Thyroid gland (tissue), 4 donors: ENCODE results near the gene NELL2. TPM values are rescaled to one million over a fixed set of nuclear protein-coding genes. Genes with fewer than 3 reads are reported as not detected.
"Not testable (repeated sequence)": the region's sequence is repeated elsewhere in the genome, so short reads cannot be mapped to it uniquely, and the experiment has no call there.

Experiments
- DNase-seq, 2 donors: peaks; one replicate each; pipeline ENCODE4 v3.0.0-alpha.2; 2019
- H3K27ac ChIP-seq, 3 donors: fragments of 200-600 bp; sonication (generic); 1 replicate in 2 of 3; 2 replicates in 1 of 3; pipeline ENCODE4 v1.5.1; 2016 to 2019; ENCODE audit warnings: mild to moderate bottlenecking in 1 of 3, moderate library complexity in 1 of 3
- H3K27me3 ChIP-seq: fragments of 200-600 bp; sonication (generic); one replicate; pipeline ENCODE4 v1.5.1; 2019
- H3K36me3 ChIP-seq, 2 donors: fragments of 200-600 bp; sonication (generic); one replicate each; pipeline ENCODE4 v1.5.1; 2016 to 2019
- H3K4me1 ChIP-seq, 2 donors: fragments of 200-600 bp; sonication (generic); one replicate each; pipeline ENCODE4 v1.5.1; 2017 to 2019
- H3K4me3 ChIP-seq, 3 donors: fragments of 200-600 bp; sonication (generic); replicated peaks in 1 of 3; 1 replicate in 2 of 3; 2 replicates in 1 of 3; pipeline ENCODE4 v1.5.1; 2016; ENCODE audit warnings: mild to moderate bottlenecking in 1 of 3
- H3K9me3 ChIP-seq: fragments of 200-600 bp; sonication (generic); one replicate; pipeline ENCODE4 v1.5.1; 2017
- POLR2A ChIP-seq, 2 donors: fragments of 450-650 bp; IDR thresholded peaks; one replicate each; pipeline ENCODE4 v1.6.1; 2017; ENCODE audit warnings: antibody characterized with exemption in 2 of 2, mild to moderate bottlenecking in 2 of 2, moderate library complexity in 1 of 2
- WGBS, 2 donors: methylation state at CpG; one replicate each; pipeline ENCODE4 v1.1.5; 2017; 5-methylcytosine and 5-hydroxymethylcytosine counted together
- intact Hi-C: fragments of 100-400 bp; cut with DNase I; formaldehyde crosslinking; loops from one replicate; pipeline ENCODE4 v1.15.1; 2023
- total RNA-seq, 4 donors: library from RNA; depleted of rRNA; stranded (reverse); fragments of >200 nt; gene quantifications; one replicate each; pipeline ENCODE4 v1.2.3, GENCODE V29; 2016
- TF ChIP-seq, protein P1 (sequence below), 6 experiments: fragments of 200-600 bp in 3 of 6; fragments of 450-650 bp in 3 of 6; sonication (generic) in 3 of 6; IDR thresholded peaks; one replicate each; pipeline ENCODE4 v1.5.1; 2016 to 2019; ENCODE audit warnings: antibody characterized with exemption in 6 of 6, mild to moderate bottlenecking in 2 of 6, inconsistent platforms in 1 of 6, moderate library complexity in 1 of 6

Gene NELL2
- total RNA-seq, 4 donors from 2014 or later: 22.2 to 32.0 (median 26.5) TPM

- no peaks in the 10 kb centered on the region for H3K4me1 ChIP-seq
- H3K4me3 ChIP-seq: no peak overlapping the region
- no peaks in the 10 kb centered on the region for H3K9me3 ChIP-seq
- DNase-seq: no peak
- no peak overlapping the region for H3K27ac ChIP-seq
- TF ChIP-seq, protein P1, sequence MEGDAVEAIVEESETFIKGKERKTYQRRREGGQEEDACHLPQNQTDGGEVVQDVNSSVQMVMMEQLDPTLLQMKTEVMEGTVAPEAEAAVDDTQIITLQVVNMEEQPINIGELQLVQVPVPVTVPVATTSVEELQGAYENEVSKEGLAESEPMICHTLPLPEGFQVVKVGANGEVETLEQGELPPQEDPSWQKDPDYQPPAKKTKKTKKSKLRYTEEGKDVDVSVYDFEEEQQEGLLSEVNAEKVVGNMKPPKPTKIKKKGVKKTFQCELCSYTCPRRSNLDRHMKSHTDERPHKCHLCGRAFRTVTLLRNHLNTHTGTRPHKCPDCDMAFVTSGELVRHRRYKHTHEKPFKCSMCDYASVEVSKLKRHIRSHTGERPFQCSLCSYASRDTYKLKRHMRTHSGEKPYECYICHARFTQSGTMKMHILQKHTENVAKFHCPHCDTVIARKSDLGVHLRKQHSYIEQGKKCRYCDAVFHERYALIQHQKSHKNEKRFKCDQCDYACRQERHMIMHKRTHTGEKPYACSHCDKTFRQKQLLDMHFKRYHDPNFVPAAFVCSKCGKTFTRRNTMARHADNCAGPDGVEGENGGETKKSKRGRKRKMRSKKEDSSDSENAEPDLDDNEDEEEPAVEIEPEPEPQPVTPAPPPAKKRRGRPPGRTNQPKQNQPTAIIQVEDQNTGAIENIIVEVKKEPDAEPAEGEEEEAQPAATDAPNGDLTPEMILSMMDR (IDR thresholded peaks at IDR 0.05): no peak
- TF ChIP-seq POLR2A (IDR thresholded peaks at IDR 0.05): no peak
- H3K36me3 ChIP-seq: no peaks in the 10 kb centered on the region
- intact Hi-C loops: no loop called here
- WGBS, 2 donors: 90 to 92% methylated on average over 1 of the region's 1 CpG
- no peaks in the 10 kb centered on the region for H3K27me3 ChIP-seq
These were observed 116.8 kb downstream of the NELL2 start for GRCh38 chr12:44759289-44759688.

DNA sequence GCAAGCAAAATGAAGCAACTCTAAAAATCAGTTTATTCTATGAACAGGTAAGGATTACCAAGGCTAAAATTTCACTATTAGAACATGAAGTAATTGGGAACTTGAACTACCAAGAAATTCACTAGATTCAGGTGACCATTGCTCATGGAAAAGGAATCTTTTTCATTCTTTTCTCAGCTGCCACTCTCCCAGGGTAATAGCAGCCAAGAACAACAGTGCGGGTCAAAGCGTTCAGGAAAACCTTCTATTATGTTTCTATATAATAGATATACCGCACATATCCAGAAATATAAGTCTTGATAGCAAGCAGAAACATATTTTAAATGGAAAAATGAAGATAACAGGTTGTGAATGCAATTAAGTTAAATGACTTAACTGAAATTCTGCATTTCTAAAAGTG, 125.6 kb downstream of the NELL2 start:
- DNase-seq: no peak
- no peak for TF ChIP-seq POLR2A (IDR thresholded peaks at IDR 0.05)
- TF ChIP-seq, protein P1 (IDR thresholded peaks at IDR 0.05): no peak
- no peak overlapping the region for H3K4me3 ChIP-seq
- WGBS, 2 donors: 60 to 67% methylated on average over 3 of the region's 3 CpGs
- intact Hi-C loops: no loop called here
- H3K36me3 ChIP-seq: no peaks in the 10 kb centered on the region
- no peaks in the 10 kb centered on the region for H3K4me1 ChIP-seq
- H3K27me3 ChIP-seq: no peaks in the 10 kb centered on the region
- no peak overlapping the region for H3K27ac ChIP-seq
- no peaks in the 10 kb centered on the region for H3K9me3 ChIP-seq

DNA sequence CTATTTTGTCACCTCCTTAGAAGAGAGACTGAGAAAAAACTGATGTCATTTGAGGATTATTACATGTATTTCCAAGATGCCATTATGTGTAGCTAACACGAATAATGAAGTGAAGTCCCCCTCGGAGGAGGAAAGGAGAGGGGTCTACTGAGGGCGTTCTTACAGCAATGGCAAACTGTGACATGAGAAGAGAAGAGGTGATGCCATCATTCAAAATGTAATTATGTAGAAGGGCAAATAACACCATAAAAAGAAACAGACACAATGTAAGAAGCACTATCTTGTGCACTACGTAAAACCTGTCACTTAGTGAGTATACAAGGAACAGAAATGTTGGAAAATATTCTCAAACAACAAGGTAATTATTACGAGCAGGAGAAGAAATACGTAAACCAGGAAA, 126.5 kb downstream of the NELL2 start:
- DNase-seq: no peak
- no peaks in the 10 kb centered on the region for H3K4me1 ChIP-seq
- H3K27ac ChIP-seq: no peak overlapping the region
- H3K9me3 ChIP-seq: no peaks in the 10 kb centered on the region
- 91% methylated on average over 6 of the region's 6 CpGs for whole genome bisulfite sequencing, 2 donors
- no peak for TF ChIP-seq POLR2A (IDR thresholded peaks at IDR 0.05)
- TF ChIP-seq, protein P1 (IDR thresholded peaks at IDR 0.05): no peak
- H3K4me3 ChIP-seq: no peak overlapping the region
- H3K27me3 ChIP-seq: no peaks in the 10 kb centered on the region
- H3K36me3 ChIP-seq: no peaks in the 10 kb centered on the region
- intact Hi-C loops: no loop called here

GRCh38 chr12:44748950-44749468, 127.1 kb downstream of the NELL2 start:
- DNase-seq: no peak
- 83 to 86% methylated on average over 3 of the region's 3 CpGs for WGBS, 2 donors
- no peak overlapping the region for H3K27ac ChIP-seq
- H3K4me1 ChIP-seq: no peaks in the 10 kb centered on the region
- no peak overlapping the region for H3K4me3 ChIP-seq
- H3K27me3 ChIP-seq: no peaks in the 10 kb centered on the region
- H3K9me3 ChIP-seq: no peaks in the 10 kb centered on the region
- TF ChIP-seq POLR2A (IDR thresholded peaks at IDR 0.05): no peak
- TF ChIP-seq, protein P1 (IDR thresholded peaks at IDR 0.05): no peak
- no peaks in the 10 kb centered on the region for H3K36me3 ChIP-seq
- intact Hi-C loops: no loop called here

DNA sequence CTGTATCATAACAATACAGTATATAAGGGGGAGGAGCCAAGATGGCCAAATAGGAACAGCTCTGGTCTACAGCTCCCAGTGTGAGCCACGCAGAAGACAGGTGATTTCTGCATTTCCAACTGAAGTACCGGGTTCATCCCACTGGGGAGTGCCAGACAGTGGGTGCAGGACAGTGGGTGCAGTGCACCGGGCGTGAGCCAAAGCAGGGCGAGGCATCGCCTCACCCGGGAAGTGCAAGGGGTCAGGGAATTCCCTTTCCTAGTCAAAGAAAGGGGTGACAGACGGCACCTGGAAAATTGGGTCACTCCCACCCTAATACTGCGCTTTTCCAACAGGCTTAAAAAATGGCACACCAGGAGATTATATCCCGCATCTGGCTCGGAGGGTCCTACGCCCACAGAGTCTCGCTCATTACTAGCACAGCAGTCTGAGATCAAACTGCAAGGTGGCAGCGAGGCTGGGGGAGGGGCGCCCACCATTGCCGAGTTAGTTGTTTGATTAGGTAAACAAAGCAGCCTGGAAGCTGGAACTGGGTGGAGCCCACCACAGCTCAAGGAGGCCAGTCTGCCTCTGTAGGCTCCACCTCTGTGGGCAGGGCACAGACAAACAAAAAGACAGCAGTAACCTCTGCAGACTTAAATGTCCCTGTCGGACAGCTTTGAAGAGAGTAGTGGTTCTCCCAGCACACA, 134.7 kb downstream of the NELL2 start:
- DNase-seq, H3K36me3 ChIP-seq, H3K27me3 ChIP-seq, H3K4me1 ChIP-seq, intact Hi-C loops, H3K4me3 ChIP-seq, H3K27ac ChIP-seq, H3K9me3 ChIP-seq: not testable (repeated sequence)
- 93 to 97% methylated on average over 17 of the region's 17 CpGs for WGBS, 2 donors
